Measurements from ENCODE around the gene ITSN1.

The ITSN1 gene

GRCh38 chr21:33825419-33825818 is 183.1 kb downstream of the ITSN1 start:
- no peak for DNase-seq (ENCODE audit: insufficient read length, low spot score)
- TF ChIP-seq, protein P1, sequence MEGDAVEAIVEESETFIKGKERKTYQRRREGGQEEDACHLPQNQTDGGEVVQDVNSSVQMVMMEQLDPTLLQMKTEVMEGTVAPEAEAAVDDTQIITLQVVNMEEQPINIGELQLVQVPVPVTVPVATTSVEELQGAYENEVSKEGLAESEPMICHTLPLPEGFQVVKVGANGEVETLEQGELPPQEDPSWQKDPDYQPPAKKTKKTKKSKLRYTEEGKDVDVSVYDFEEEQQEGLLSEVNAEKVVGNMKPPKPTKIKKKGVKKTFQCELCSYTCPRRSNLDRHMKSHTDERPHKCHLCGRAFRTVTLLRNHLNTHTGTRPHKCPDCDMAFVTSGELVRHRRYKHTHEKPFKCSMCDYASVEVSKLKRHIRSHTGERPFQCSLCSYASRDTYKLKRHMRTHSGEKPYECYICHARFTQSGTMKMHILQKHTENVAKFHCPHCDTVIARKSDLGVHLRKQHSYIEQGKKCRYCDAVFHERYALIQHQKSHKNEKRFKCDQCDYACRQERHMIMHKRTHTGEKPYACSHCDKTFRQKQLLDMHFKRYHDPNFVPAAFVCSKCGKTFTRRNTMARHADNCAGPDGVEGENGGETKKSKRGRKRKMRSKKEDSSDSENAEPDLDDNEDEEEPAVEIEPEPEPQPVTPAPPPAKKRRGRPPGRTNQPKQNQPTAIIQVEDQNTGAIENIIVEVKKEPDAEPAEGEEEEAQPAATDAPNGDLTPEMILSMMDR (IDR thresholded peaks at IDR 0.05; ENCODE audit: insufficient read depth, missing control alignments): no peak
- no peak for FAIRE-seq

DNA sequence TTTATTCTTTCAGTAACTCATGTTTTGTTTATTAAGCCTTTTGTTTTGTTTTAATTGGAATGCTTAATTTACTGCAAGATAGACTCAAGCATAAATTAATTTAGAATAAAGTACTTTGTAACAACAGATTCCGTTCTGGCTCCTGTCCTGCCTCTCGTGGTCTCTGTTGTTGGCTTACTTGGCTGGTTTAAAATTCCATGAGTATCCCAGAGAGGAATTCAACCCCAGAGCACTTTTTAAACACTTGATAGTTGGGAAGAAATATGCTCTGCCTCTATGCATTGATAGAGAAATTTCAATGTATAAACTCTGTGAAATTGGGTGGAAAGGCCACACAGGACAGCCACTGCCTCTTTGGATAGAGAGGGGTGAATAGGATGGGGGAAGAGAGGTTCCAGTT is 183.6 kb downstream of the ITSN1 start:
- no peak for FAIRE-seq
- TF ChIP-seq, protein P1 (IDR thresholded peaks at IDR 0.05; ENCODE audit: insufficient read depth, missing control alignments): no peak
- no peak for DNase-seq (ENCODE audit: insufficient read length, low spot score)

DNA sequence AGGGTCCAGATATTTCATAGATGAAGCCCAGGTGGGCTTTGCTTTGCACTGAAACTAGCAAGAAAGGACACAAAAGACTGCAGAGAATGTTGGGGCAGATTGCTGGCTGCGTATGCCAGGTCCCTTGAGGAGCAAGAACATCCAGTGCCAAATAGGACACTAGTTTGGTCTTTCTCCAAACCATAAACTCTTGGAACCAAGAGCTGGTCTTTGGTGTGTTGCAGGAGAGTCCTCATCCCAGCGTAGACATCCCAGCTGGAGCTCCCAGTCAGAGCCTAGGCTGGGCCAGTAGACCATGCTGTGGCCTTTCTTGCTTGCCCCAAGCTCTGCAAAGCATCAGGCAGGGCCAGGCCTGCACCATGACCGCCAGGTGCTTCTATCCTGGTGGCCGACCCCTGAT is 185.8 kb downstream of the ITSN1 start:
- DNase-seq (ENCODE audit: insufficient read length, low spot score) (no peak), FAIRE-seq (no peak)
- TF ChIP-seq, protein P1 (IDR thresholded peaks at IDR 0.05; ENCODE audit: insufficient read depth, missing control alignments): no peak

DNA sequence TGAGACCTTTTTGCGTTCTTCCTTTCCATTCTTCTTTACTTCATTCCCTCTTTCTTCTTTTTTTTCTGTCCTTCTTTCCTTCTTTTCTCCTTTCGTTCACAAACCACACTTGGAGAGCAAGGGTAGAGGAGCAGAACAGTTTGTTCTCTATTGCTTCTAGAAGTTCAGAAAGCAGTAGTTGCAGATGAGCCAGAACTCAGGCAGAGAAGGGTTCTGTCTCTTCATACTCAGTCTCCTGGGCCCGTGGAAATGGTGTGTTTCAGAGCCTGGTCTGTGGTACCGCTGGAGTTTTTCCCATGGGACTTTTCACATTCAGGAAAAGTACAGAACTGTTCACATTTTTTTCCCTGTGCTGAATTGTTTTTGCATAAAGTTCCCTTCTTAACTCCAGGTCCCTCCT is 186.3 kb downstream of the ITSN1 start:
- no peak for FAIRE-seq
- no peak for DNase-seq (ENCODE audit: insufficient read length, low spot score)
- TF ChIP-seq, protein P1 (IDR thresholded peaks at IDR 0.05; ENCODE audit: insufficient read depth, missing control alignments): no peak

- no peak for DNase-seq (ENCODE audit: insufficient read length, low spot score)
- no peak for FAIRE-seq
- TF ChIP-seq, protein P1 (IDR thresholded peaks at IDR 0.05; ENCODE audit: insufficient read depth, missing control alignments): no peak
Measured at GRCh38 chr21:33829844-33830243, 187.5 kb downstream of the ITSN1 start.

DNA sequence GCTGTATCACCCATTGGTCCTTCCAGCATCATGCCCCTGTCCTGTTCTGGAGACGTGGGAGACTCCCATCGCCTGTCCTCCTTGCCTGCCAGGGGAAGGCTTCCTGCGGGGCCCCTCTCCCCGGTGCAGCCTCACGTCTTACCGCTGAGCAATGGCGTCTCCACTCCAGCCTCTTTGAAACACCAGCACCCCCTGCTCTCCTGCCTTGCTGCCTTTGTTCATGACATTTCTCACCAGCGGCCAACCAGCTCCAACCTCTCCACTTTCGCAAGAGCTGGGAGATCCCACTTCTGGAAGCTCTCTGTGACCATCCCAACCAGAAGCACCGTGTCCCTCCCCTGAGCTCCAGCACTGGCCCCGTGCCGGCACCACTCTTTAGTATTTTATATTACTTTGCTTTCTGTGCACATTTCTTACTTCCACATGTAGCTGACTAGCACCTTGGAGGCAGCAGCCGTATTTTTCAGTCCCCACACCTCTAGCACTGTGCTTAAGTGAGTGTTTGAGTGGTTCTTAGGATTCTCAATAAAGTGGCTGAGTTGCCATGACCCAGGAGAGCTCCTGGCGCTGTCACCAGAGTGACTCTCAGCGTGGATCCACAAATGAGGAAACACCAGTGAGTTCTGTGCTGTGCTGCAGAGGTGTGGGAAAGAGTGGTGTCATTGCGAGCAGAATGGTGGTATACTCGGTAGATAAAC is 189.8 kb downstream of the ITSN1 start:
- TF ChIP-seq, protein P1 (IDR thresholded peaks at IDR 0.05; ENCODE audit: insufficient read depth, missing control alignments): no peak
- no peak for DNase-seq (ENCODE audit: insufficient read length, low spot score)
- FAIRE-seq: no peak

DNA sequence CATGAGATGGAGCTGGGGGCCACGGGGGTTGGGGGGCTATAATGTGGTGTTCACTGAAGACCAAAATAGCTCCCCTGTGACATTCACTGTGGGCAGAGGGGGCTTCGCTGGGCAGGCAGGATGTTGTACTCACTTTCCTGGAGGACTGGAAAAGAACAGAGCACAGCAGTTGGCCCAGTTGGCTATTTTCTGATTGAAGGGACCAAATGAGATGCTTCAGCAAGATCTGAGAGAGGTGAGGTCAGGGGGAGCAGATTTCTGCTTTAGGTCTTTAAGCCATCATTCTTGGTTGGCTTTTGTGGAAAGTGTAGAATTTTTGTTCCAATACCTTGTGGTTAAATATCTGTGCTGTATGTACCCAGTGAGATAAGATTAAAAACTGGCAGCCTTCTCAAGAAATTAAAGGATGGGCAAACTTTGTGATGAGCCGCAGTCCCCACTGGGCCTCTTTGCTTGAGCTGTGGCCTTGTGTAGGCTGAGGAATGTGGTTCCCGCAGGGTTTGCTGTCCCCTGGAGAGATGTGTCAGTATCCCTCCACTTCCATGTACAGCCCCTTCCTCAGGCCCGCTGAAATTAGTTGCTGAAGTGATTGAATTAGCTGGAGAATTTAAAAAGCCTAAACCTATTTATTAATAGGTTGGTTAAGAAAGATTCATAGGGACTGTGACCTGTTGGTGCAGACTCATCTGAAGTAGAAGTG is 192.7 kb downstream of the ITSN1 start:
- no peak for FAIRE-seq
- no peak for DNase-seq (ENCODE audit: insufficient read length, low spot score)

More for the DNA sequence above, 192.7 kb downstream of the ITSN1 start:
- TF ChIP-seq, protein P1 (IDR thresholded peaks at IDR 0.05; ENCODE audit: insufficient read depth, missing control alignments): no peak

All from D721Med (cell line).